HepG2 (cell line): ENCODE results near the gene CYBC1. TPM values are rescaled to one million over a fixed set of nuclear protein-coding genes. Genes with fewer than 3 reads are reported as not detected.

Experiments
- ATF7-NPFF ChIP-seq: sonication (generic); formaldehyde crosslinking; IDR thresholded peaks from 2 replicates; pipeline ENCODE4 v1.8.1; 2023; ENCODE audit warnings: mild to moderate bottlenecking, low read depth, missing genetic modification reagents, moderate library complexity
- CBX1 ChIP-seq: IDR thresholded peaks from one replicate; pipeline ENCODE4 v1.6.1; 2016; ENCODE audit warnings: antibody characterized with exemption, low read depth
- CTCF ChIP-seq: sonication (generic); formaldehyde crosslinking; IDR thresholded peaks from 2 replicates; pipeline ENCODE4 v1.5.0; 2020; ENCODE audit warnings: mild to moderate bottlenecking, missing genetic modification reagents, moderate library complexity
- GLMP ChIP-seq: sonication (generic); formaldehyde crosslinking; IDR thresholded peaks from 2 replicates; pipeline ENCODE4 v1.9.0; 2021; ENCODE audit warnings: missing genetic modification reagents, mild to moderate bottlenecking, borderline replicate concordance
- GZF1 ChIP-seq: sonication (generic); formaldehyde crosslinking; IDR thresholded peaks from 2 replicates; pipeline ENCODE4 v1.5.1; 2020; ENCODE audit warnings: mild to moderate bottlenecking, missing genetic modification reagents
- HDAC1 ChIP-seq: sonication (generic); formaldehyde crosslinking; IDR thresholded peaks from 2 replicates; pipeline ENCODE4 v1.5.1; 2020; ENCODE audit warnings: mild to moderate bottlenecking, missing genetic modification reagents
- PTBP1 ChIP-seq: fragments of 200-400 bp; formaldehyde crosslinking; IDR thresholded peaks from 2 replicates; pipeline ENCODE4 v1.6.1; 2018; ENCODE audit warnings: low read length, low read depth; ENCODE audit not compliant: poor library complexity, severe bottlenecking
- RXRB ChIP-seq: IDR thresholded peaks from 2 replicates; pipeline ENCODE4 v1.6.1; 2016; ENCODE audit warnings: borderline replicate concordance, missing genetic modification reagents, missing compliant biosample characterization
- SCMH1 ChIP-seq: sonication (generic); formaldehyde crosslinking; IDR thresholded peaks from 2 replicates; pipeline ENCODE4 v1.9.0; 2021; ENCODE audit warnings: missing genetic modification reagents, mild to moderate bottlenecking, borderline replicate concordance
- SIX4 ChIP-seq: sonication (generic); formaldehyde crosslinking; IDR thresholded peaks from 2 replicates; pipeline ENCODE4 v1.4.0; 2020; ENCODE audit warnings: missing genetic modification reagents
- SMC3 ChIP-seq: IDR thresholded peaks from 2 replicates; pipeline ENCODE4 v1.6.1; 2011; ENCODE audit warnings: low read length, improper control_type of control experiment
- SNAPC2 ChIP-seq: sonication (generic); formaldehyde crosslinking; IDR thresholded peaks from 2 replicates; pipeline ENCODE4 v1.8.1; 2022; ENCODE audit warnings: mild to moderate bottlenecking, missing genetic modification reagents
- TBX3 ChIP-seq: fragments of 450-650 bp; IDR thresholded peaks from 2 replicates; pipeline ENCODE4 v1.6.1; 2017; ENCODE audit warnings: antibody characterized with exemption, mild to moderate bottlenecking, inconsistent platforms, borderline replicate concordance
- U2AF2 ChIP-seq: fragments of 200-400 bp; formaldehyde crosslinking; IDR thresholded peaks from 2 replicates; pipeline ENCODE4 v1.6.1; 2017; ENCODE audit warnings: low read depth, mild to moderate bottlenecking, low read length
- ZNF160 ChIP-seq: sonication (generic); formaldehyde crosslinking; IDR thresholded peaks from 2 replicates; pipeline ENCODE4 v1.8.0; 2022; ENCODE audit warnings: mild to moderate bottlenecking, inconsistent platforms, missing genetic modification reagents
- ZNF276 ChIP-seq: sonication (generic); formaldehyde crosslinking; IDR thresholded peaks from 2 replicates; pipeline ENCODE4 v1.4.0; 2020; ENCODE audit warnings: mild to moderate bottlenecking, low read depth, missing genetic modification reagents
- ZNF3 ChIP-seq: IDR thresholded peaks from 2 replicates; pipeline ENCODE4 v1.7.0; 2017; ENCODE audit warnings: inconsistent platforms
- ZNF503 ChIP-seq: sonication (generic); formaldehyde crosslinking; IDR thresholded peaks from 2 replicates; pipeline ENCODE4 v1.4.0; 2020; ENCODE audit warnings: missing genetic modification reagents
- ZNF512 ChIP-seq: sonication (generic); formaldehyde crosslinking; IDR thresholded peaks from 2 replicates; pipeline ENCODE4 v1.4.0; 2020; ENCODE audit warnings: mild to moderate bottlenecking, missing genetic modification reagents
- ZNF552 ChIP-seq: sonication (generic); formaldehyde crosslinking; IDR thresholded peaks from 2 replicates; pipeline ENCODE4 v1.9.0; 2022; ENCODE audit warnings: missing genetic modification reagents, mild to moderate bottlenecking, borderline replicate concordance
- ZNF720 ChIP-seq: sonication (generic); formaldehyde crosslinking; IDR thresholded peaks from 2 replicates; pipeline ENCODE4 v1.4.0; 2020; ENCODE audit warnings: missing genetic modification reagents
- polyA plus RNA-seq, 8 experiments: library from polyadenylated mRNA; depleted of rRNA in 3 of 8; stranded (reverse) in 7 of 8; unstranded in 1 of 8; fragments of >200 nt; fragmentation: Illumina TruSeq in 4 of 8; extraction: Trizol in 4 of 8; gene quantifications; 2 replicates each; pipeline versions ENCODE4 v1.2.1 to v1.2.3, GENCODE V29; 2011 to 2016; ENCODE audit warnings: low read depth in 4 of 8, missing spikeins in 1 of 8, mixed read lengths in 1 of 8; ENCODE audit not compliant: insufficient read depth in 1 of 8
- total RNA-seq, 5 experiments: library from RNA; depleted of rRNA; stranded (reverse); fragments of >200 nt; fragmentation: Illumina TruSeq; extraction: Trizol; gene quantifications; 2 replicates each; pipeline ENCODE4 v1.2.3, GENCODE V29; 2016; ENCODE audit warnings: low read depth in 1 of 5

CYBC1 gene
- total and polyA plus RNA-seq, 2 of the 13 experiments (the other 11 are each of a cell fraction or from before 2014, with no cell fraction given) = 43.4 to 44.1 TPM

GRCh38 chr17:82412535-82413520 is 37.7 kb downstream of the CYBC1 start (continued):
- TF ChIP-seq ZNF503 (CRISPR knock-in tag) (no peak), ATF7-NPFF (CRISPR knock-in tag) (no peak), ZNF3 (CRISPR knock-in tag) (no peak), SNAPC2 (CRISPR knock-in tag) (no peak), TBX3 (no peak), ZNF512 (CRISPR knock-in tag) (no peak), RXRB (peak; percentile 79), GLMP (CRISPR knock-in tag) (no peak), SIX4 (CRISPR knock-in tag) (peak; percentile 86), HDAC1 (CRISPR knock-in tag) (peak; percentile 53), ZNF276 (CRISPR knock-in tag) (no peak), ZNF160 (CRISPR knock-in tag) (no peak), CBX1 (no peak), ZNF552 (CRISPR knock-in tag) (no peak), GZF1 (CRISPR knock-in tag) (no peak), PTBP1 (no peak), ZNF720 (CRISPR knock-in tag) (no peak), SMC3 (no peak; the same call in 1 of the 2 replicates), U2AF2 (no peak), SCMH1 (CRISPR knock-in tag) (no peak), CTCF (CRISPR knock-in tag) (peak; percentile 29; the same call in 1 of the 2 replicates)
